HAP-1 (cell line): Measurements from ENCODE around the gene TMC8.

Experiments
- DNase-seq, 2 experiments: peaks; one replicate each; pipeline ENCODE4 v3.0.0-alpha.2; 2016 to 2020; ENCODE audit warnings: low spot score in 2 of 2
- H3K27me3 ChIP-seq: fragments of 250-450 bp; sonication (Bioruptor Pico); 2 replicates; pipeline ENCODE4 v1.5.1; 2020; ENCODE audit warnings: low read depth, mild to moderate bottlenecking, moderate library complexity
- H3K36me3 ChIP-seq: fragments of 250-450 bp; sonication (Bioruptor Pico); replicated peaks from 2 replicates; pipeline ENCODE4 v1.5.1; 2020; ENCODE audit warnings: mild to moderate bottlenecking
- H3K4me1 ChIP-seq: fragments of 250-450 bp; sonication (Bioruptor Pico); 2 replicates; pipeline ENCODE4 v1.5.1; 2020; ENCODE audit warnings: mild to moderate bottlenecking
- H3K4me3 ChIP-seq: fragments of 250-450 bp; sonication (Bioruptor Pico); 2 replicates; pipeline ENCODE4 v1.5.1; 2020; ENCODE audit warnings: mild to moderate bottlenecking, moderate library complexity
- H3K9me3 ChIP-seq: fragments of 250-450 bp; sonication (Bioruptor Pico); 2 replicates; pipeline ENCODE4 v1.5.1; 2020; ENCODE audit warnings: mild to moderate bottlenecking, moderate library complexity
- in situ Hi-C: fragments of 300-500 bp; cut with MboI; formaldehyde crosslinking; loops from 3 replicates; pipeline ENCODE4 v1.14.3; 2020; ENCODE audit warnings: low sequenced_read_pairs, inconsistent platforms, mixed read lengths

Gene TMC8

GRCh38 chr17:78129351-78130089 is 1.1 kb upstream of the TMC8 start:
- no peak for DNase-seq
- peaks cover 3% of the 10 kb centered on the region for H3K27me3 ChIP-seq
- H3K4me3 ChIP-seq, result no peak overlapping the region; the same call in 1 of the 2 replicates

GRCh38 chr17:78130090-78130436 is 508 bp upstream of the TMC8 start:
- Histone ChIP-seq H3K27me3 (peaks cover 3% of the 10 kb centered on the region), H3K36me3 (no peaks in the 10 kb centered on the region), H3K4me3 (no peak overlapping the region), H3K9me3 (no peaks in the 10 kb centered on the region), H3K4me1 (peaks cover 4% of the 10 kb centered on the region; the same call in 1 of the 2 replicates)
- no peak for DNase-seq
- in situ Hi-C loops, result no loop called here

More at GRCh38 chr17:78129351-78130089, 1.1 kb upstream of the TMC8 start:
- Histone ChIP-seq H3K36me3 (no peaks in the 10 kb centered on the region), H3K4me1 (peaks cover 4% of the 10 kb centered on the region; the same call in 1 of the 2 replicates), H3K9me3 (no peaks in the 10 kb centered on the region)
- in situ Hi-C loops, result no loop called here

- in situ Hi-C loops, result no loop called here
- H3K4me3 ChIP-seq, result no peak overlapping the region
- H3K4me1 ChIP-seq, result peaks cover 4% of the 10 kb centered on the region; the same call in 1 of the 2 replicates
- H3K9me3 ChIP-seq, result no peaks in the 10 kb centered on the region
- peaks cover 3% of the 10 kb centered on the region for H3K27me3 ChIP-seq
- no peak for DNase-seq
- no peaks in the 10 kb centered on the region for H3K36me3 ChIP-seq
These were observed 857 bp downstream of the TMC8 start for GRCh38 chr17:78131172-78132083.

- Histone ChIP-seq H3K4me3 (no peak overlapping the region), H3K4me1 (peaks cover 4% of the 10 kb centered on the region; the same call in 1 of the 2 replicates), H3K27me3 (peaks cover 3% of the 10 kb centered on the region), H3K9me3 (no peaks in the 10 kb centered on the region), H3K36me3 (no peaks in the 10 kb centered on the region)
- DNase-seq, result peak in 1 of 2 experiments; percentile 37
- in situ Hi-C loops, result no loop called here
These were observed 1.6 kb downstream of the TMC8 start for GRCh38 chr17:78132084-78132676.

GRCh38 chr17:78132767-78133178 is 2.2 kb downstream of the TMC8 start:
- peaks cover 4% of the 10 kb centered on the region; the same call in 1 of the 2 replicates for H3K4me1 ChIP-seq
- peaks cover 3% of the 10 kb centered on the region for H3K27me3 ChIP-seq
- H3K9me3 ChIP-seq, result no peaks in the 10 kb centered on the region
- H3K4me3 ChIP-seq, result no peak overlapping the region
- no peaks in the 10 kb centered on the region for H3K36me3 ChIP-seq
- DNase-seq, result no peak
- in situ Hi-C loops, result no loop called here

GRCh38 chr17:78133179-78133951 is 2.8 kb downstream of the TMC8 start:
- Histone ChIP-seq H3K9me3 (no peaks in the 10 kb centered on the region), H3K27me3 (peaks cover 3% of the 10 kb centered on the region), H3K36me3 (no peaks in the 10 kb centered on the region), H3K4me3 (no peak overlapping the region), H3K4me1 (peaks cover 4% of the 10 kb centered on the region; the same call in 1 of the 2 replicates)
- DNase-seq, result no peak
- in situ Hi-C loops, result no loop called here

- Histone ChIP-seq H3K9me3 (no peaks in the 10 kb centered on the region), H3K27me3 (peaks cover 3% of the 10 kb centered on the region), H3K36me3 (no peaks in the 10 kb centered on the region), H3K4me3 (no peak overlapping the region), H3K4me1 (no peaks in the 10 kb centered on the region)
- in situ Hi-C loops, result no loop called here
- peak; percentile 21 to 79 for DNase-seq
These were observed 3.7 kb downstream of the TMC8 start for GRCh38 chr17:78133971-78134898.

- Histone ChIP-seq H3K4me1 (peaks cover 1% of the 10 kb centered on the region; the same call in 1 of the 2 replicates), H3K4me3 (no peak overlapping the region), H3K27me3 (peaks cover 3% of the 10 kb centered on the region), H3K9me3 (no peaks in the 10 kb centered on the region), H3K36me3 (no peaks in the 10 kb centered on the region)
- in situ Hi-C loops, result no loop called here
- DNase-seq, result no peak
These were observed 4.4 kb downstream of the TMC8 start for GRCh38 chr17:78134899-78135385.

- in situ Hi-C loops, result no loop called here
- no peak overlapping the region for H3K4me3 ChIP-seq
- no peak for DNase-seq
- no peaks in the 10 kb centered on the region for H3K36me3 ChIP-seq
- H3K9me3 ChIP-seq, result no peaks in the 10 kb centered on the region
- peaks cover 6% of the 10 kb centered on the region for H3K4me1 ChIP-seq
- H3K27me3 ChIP-seq, result peaks cover 3% of the 10 kb centered on the region
These were observed 5.4 kb downstream of the TMC8 start for GRCh38 chr17:78135858-78136500.

- H3K4me3 ChIP-seq, result no peak overlapping the region
- in situ Hi-C loops, result no loop called here
- DNase-seq, result peak in 1 of 2 experiments; percentile 39
- H3K4me1 ChIP-seq, result peaks cover 6% of the 10 kb centered on the region
- no peaks in the 10 kb centered on the region for H3K9me3 ChIP-seq
- no peaks in the 10 kb centered on the region for H3K27me3 ChIP-seq
- no peaks in the 10 kb centered on the region for H3K36me3 ChIP-seq
These were observed 7.0 kb downstream of the TMC8 start for GRCh38 chr17:78137392-78138203.

GRCh38 chr17:78138204-78139060 is 7.9 kb downstream of the TMC8 start:
- in situ Hi-C loops, result no loop called here
- Histone ChIP-seq H3K4me3 (no peak overlapping the region), H3K27me3 (no peaks in the 10 kb centered on the region), H3K4me1 (peaks cover 6% of the 10 kb centered on the region), H3K36me3 (no peaks in the 10 kb centered on the region), H3K9me3 (no peaks in the 10 kb centered on the region)
- no peak for DNase-seq
